Neural progenitor cell (in vitro differentiated cells): ENCODE results near the gene PACSIN3. TPM values are rescaled to one million over a fixed set of nuclear protein-coding genes. Genes with fewer than 3 reads are reported as not detected.

Experiments used
- DNase-seq: peaks from one replicate; pipeline ENCODE4 v3.0.0-alpha.2; 2016; ENCODE audit warnings: low spot score
- H2AFZ ChIP-seq: fragments of 200-600 bp; sonication (generic); replicated peaks from 2 replicates; pipeline ENCODE4 v1.6.1; 2016; ENCODE audit warnings: antibody characterized with exemption
- H3F3A ChIP-seq: fragments of 200-600 bp; sonication (generic); 2 replicates; pipeline ENCODE4 v1.6.1; 2016; ENCODE audit warnings: antibody characterized with exemption, low read depth
- H3K27ac ChIP-seq: fragments of 200-600 bp; sonication (generic); 2 replicates; pipeline ENCODE4 v1.5.1; 2016; ENCODE audit warnings: mild to moderate bottlenecking
- H3K27me3 ChIP-seq: fragments of 200-600 bp; sonication (generic); 2 replicates; pipeline ENCODE4 v1.6.1; 2016; ENCODE audit warnings: mild to moderate bottlenecking, moderate library complexity
- H3K36me3 ChIP-seq: fragments of 200-600 bp; sonication (generic); 2 replicates; pipeline ENCODE4 v1.5.1; 2016
- H3K4me1 ChIP-seq: fragments of 200-600 bp; sonication (generic); 2 replicates; pipeline ENCODE4 v1.6.1; 2016; ENCODE audit warnings: mixed run types
- H3K4me2 ChIP-seq: fragments of 200-600 bp; sonication (generic); 2 replicates; pipeline ENCODE4 v1.6.1; 2016
- H3K4me3 ChIP-seq: fragments of 200-600 bp; sonication (generic); 2 replicates; pipeline ENCODE4 v1.5.1; 2016
- H3K79me2 ChIP-seq: fragments of 200-600 bp; sonication (generic); 2 replicates; pipeline ENCODE4 v1.6.1; 2016; ENCODE audit warnings: low read depth
- H3K9ac ChIP-seq: fragments of 200-600 bp; sonication (generic); 2 replicates; pipeline ENCODE4 v1.6.1; 2016
- H3K9me3 ChIP-seq: fragments of 200-600 bp; sonication (generic); 2 replicates; pipeline ENCODE4 v1.5.1; 2016; ENCODE audit warnings: low read depth
- H4K20me1 ChIP-seq: fragments of 200-600 bp; sonication (generic); 2 replicates; pipeline ENCODE4 v1.6.1; 2016; ENCODE audit warnings: low read depth
- H3K27ac Mint-ChIP-seq: 3 replicates; pipeline ENCODE4 v1.8.0; 2021; ENCODE audit warnings: mixed read lengths
- H3K27me3 Mint-ChIP-seq: 2 replicates; pipeline ENCODE4 v1.8.0; 2022; ENCODE audit warnings: low read depth, mild to moderate bottlenecking, inconsistent platforms, moderate library complexity, mixed read lengths; ENCODE audit not compliant: insufficient read depth
- H3K36me3 Mint-ChIP-seq: 3 replicates; pipeline ENCODE4 v1.8.0; 2021; ENCODE audit warnings: mixed read lengths
- H3K4me1 Mint-ChIP-seq: 3 replicates; pipeline ENCODE4 v1.8.0; 2021; ENCODE audit warnings: mixed read lengths
- H3K4me3 Mint-ChIP-seq: 3 replicates; pipeline ENCODE4 v1.8.0; 2021; ENCODE audit warnings: mild to moderate bottlenecking, moderate library complexity, mixed read lengths
- H3K9me3 Mint-ChIP-seq: 3 replicates; pipeline ENCODE4 v1.8.0; 2020; ENCODE audit warnings: mixed read lengths
- EZH2 ChIP-seq: fragments of 200-600 bp; sonication (generic); IDR thresholded peaks from 2 replicates; pipeline ENCODE4 v1.6.1; 2017; ENCODE audit warnings: antibody characterized with exemption, mild to moderate bottlenecking, moderate library complexity
- EZH2phosphoT487 ChIP-seq: fragments of 200-600 bp; sonication (generic); IDR thresholded peaks from 2 replicates; pipeline ENCODE4 v1.6.1; 2017; ENCODE audit warnings: antibody characterized with exemption
- total RNA-seq: library from RNA; depleted of rRNA; stranded (reverse); fragments of >200 nt; gene quantifications from 2 replicates; pipeline ENCODE4 v1.2.3, GENCODE V29; 2015; ENCODE audit warnings: low replicate concordance
- TF ChIP-seq, protein P1 (sequence below): fragments of 200-600 bp; sonication (generic); IDR thresholded peaks from 2 replicates; pipeline ENCODE4 v1.5.1; 2017; ENCODE audit warnings: antibody characterized with exemption, mild to moderate bottlenecking

The PACSIN3 gene
- total RNA-seq, 1 donor from 2014 or later = 7.1 TPM

GRCh38 chr11:47155879-47156278, 30.4 kb downstream of the PACSIN3 start:
- no peak for TF ChIP-seq EZH2phosphoT487
- no peak for TF ChIP-seq EZH2
- TF ChIP-seq, protein P1, sequence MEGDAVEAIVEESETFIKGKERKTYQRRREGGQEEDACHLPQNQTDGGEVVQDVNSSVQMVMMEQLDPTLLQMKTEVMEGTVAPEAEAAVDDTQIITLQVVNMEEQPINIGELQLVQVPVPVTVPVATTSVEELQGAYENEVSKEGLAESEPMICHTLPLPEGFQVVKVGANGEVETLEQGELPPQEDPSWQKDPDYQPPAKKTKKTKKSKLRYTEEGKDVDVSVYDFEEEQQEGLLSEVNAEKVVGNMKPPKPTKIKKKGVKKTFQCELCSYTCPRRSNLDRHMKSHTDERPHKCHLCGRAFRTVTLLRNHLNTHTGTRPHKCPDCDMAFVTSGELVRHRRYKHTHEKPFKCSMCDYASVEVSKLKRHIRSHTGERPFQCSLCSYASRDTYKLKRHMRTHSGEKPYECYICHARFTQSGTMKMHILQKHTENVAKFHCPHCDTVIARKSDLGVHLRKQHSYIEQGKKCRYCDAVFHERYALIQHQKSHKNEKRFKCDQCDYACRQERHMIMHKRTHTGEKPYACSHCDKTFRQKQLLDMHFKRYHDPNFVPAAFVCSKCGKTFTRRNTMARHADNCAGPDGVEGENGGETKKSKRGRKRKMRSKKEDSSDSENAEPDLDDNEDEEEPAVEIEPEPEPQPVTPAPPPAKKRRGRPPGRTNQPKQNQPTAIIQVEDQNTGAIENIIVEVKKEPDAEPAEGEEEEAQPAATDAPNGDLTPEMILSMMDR = no peak
- H3K9ac ChIP-seq = no peak overlapping the region
- no peak overlapping the region for H3K4me3 ChIP-seq
- no peaks in the 10 kb centered on the region for H3K9me3 ChIP-seq
- peaks cover 22% of the 10 kb centered on the region for H3F3A ChIP-seq
- Mint-ChIP-seq H3K36me3 (peaks cover 8% of the 10 kb centered on the region), H3K4me1 (peaks cover 31% of the 10 kb centered on the region), H3K27ac (no peak overlapping the region), H3K4me3 (no peak overlapping the region), H3K9me3 (no peaks in the 10 kb centered on the region), H3K27me3 (peaks cover 2% of the 10 kb centered on the region)
- H3K27ac ChIP-seq = no peak overlapping the region
- peaks cover 15% of the 10 kb centered on the region for H4K20me1 ChIP-seq
- no peaks in the 10 kb centered on the region for H3K27me3 ChIP-seq
- no peak overlapping the region for H3K4me2 ChIP-seq
- H3K79me2 ChIP-seq = no peaks in the 10 kb centered on the region
- no peaks in the 10 kb centered on the region for H3K36me3 ChIP-seq
- peaks cover 7% of the 10 kb centered on the region for H3K4me1 ChIP-seq
- DNase-seq = no peak
- no peak overlapping the region for H2AFZ ChIP-seq

- Histone ChIP-seq H3K27me3 (no peaks in the 10 kb centered on the region), H3K4me3 (no peak overlapping the region), H3K36me3 (no peaks in the 10 kb centered on the region), H3K9ac (no peak overlapping the region), H3K27ac (no peak overlapping the region), H3F3A (peaks cover 16% of the 10 kb centered on the region), H2AFZ (no peak overlapping the region), H3K4me2 (no peak overlapping the region), H3K79me2 (no peaks in the 10 kb centered on the region), H4K20me1 (peaks cover 15% of the 10 kb centered on the region), H3K4me1 (peaks cover 7% of the 10 kb centered on the region), H3K9me3 (no peaks in the 10 kb centered on the region)
- no peak for DNase-seq
- H3K27me3 Mint-ChIP-seq = peaks cover 2% of the 10 kb centered on the region
- TF ChIP-seq EZH2phosphoT487 (no peak), EZH2 (no peak)
- TF ChIP-seq, protein P1 = no peak
- no peaks in the 10 kb centered on the region for H3K9me3 Mint-ChIP-seq
- H3K36me3 Mint-ChIP-seq = peaks cover 11% of the 10 kb centered on the region
- peak overlapping the region; percentile 15 for H3K27ac Mint-ChIP-seq
- peaks cover 31% of the 10 kb centered on the region for H3K4me1 Mint-ChIP-seq
- no peak overlapping the region for H3K4me3 Mint-ChIP-seq
These were observed 31.3 kb downstream of the PACSIN3 start for GRCh38 chr11:47154616-47155570.

DNA sequence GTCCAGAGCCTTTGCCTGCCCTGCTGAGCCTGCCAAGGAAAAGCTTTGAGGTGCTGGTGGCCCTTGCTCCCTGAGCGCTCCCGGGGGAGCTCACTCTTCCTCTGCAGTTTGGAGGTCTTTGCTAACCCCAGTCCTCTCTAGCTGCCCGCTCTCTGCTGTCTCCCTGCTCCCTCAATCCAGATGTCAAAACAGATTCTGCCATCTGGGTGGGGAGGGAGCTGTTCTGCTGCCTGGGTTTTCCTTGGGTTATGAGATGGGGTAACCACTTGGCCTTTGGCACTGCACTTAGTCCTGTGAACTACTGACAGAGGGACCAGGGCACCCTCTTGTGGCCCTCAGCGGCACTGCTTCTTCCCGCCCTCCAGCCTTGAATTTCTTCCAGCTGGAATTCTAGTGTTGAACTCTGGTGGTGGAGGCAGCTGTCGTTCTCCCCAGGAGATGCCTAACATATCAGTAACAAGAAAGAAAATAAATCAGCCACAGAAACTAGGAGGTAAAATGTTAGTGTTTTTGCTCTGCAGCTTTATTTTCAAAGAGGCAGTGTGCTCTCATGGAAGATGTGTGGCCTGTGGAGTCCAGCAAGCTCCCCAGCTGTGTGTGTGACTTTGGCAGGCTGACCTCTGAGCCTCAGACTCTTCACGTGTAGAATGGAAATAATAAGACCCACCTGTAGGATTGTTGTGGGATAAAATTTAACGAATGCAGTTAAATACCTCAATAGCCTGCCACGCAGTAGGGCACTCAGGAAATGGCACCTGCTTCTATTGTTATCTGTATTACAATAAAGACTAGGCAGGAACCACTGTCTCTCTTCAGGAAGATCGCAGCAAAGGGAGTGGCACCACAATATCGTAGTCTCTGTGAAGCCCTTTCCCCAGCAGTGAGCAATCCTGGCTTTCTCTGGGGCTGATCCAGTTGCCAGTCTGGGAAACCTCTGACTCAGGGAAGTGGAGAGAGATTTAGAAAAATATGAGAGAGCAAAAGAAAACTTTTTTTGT, 33.0 kb downstream of the PACSIN3 start:
- Histone ChIP-seq H3F3A (peaks cover 16% of the 10 kb centered on the region), H3K79me2 (no peaks in the 10 kb centered on the region), H3K4me1 (peaks cover 7% of the 10 kb centered on the region), H3K4me3 (no peak overlapping the region), H2AFZ (no peak overlapping the region), H4K20me1 (peaks cover 15% of the 10 kb centered on the region), H3K36me3 (no peaks in the 10 kb centered on the region), H3K9ac (no peak overlapping the region), H3K4me2 (peak overlapping the region; percentile 28), H3K9me3 (no peaks in the 10 kb centered on the region), H3K27ac (no peak overlapping the region), H3K27me3 (no peaks in the 10 kb centered on the region)
- H3K4me3 Mint-ChIP-seq = peak overlapping the region; percentile 17
- peaks cover 31% of the 10 kb centered on the region for H3K4me1 Mint-ChIP-seq
- peaks cover 12% of the 10 kb centered on the region for H3K36me3 Mint-ChIP-seq
- H3K9me3 Mint-ChIP-seq = no peaks in the 10 kb centered on the region
- peak; percentile 84 for DNase-seq
- H3K27me3 Mint-ChIP-seq = peaks cover 2% of the 10 kb centered on the region
- H3K27ac Mint-ChIP-seq = peak overlapping the region; percentile 85
- TF ChIP-seq, protein P1 = peak; percentile 99
- TF ChIP-seq EZH2phosphoT487 (no peak), EZH2 (no peak)
